GM21723 (cell line): ENCODE data around the gene DLGAP4.

Experiments
- ATAC-seq: cut with Tn5 transposase; IDR thresholded peaks from one replicate; pipeline ENCODE4 v1.9.1; 2021; ENCODE audit warnings: mild to moderate bottlenecking, moderate library complexity; ENCODE audit not compliant: unreplicated experiment

The DLGAP4 gene

DNA sequence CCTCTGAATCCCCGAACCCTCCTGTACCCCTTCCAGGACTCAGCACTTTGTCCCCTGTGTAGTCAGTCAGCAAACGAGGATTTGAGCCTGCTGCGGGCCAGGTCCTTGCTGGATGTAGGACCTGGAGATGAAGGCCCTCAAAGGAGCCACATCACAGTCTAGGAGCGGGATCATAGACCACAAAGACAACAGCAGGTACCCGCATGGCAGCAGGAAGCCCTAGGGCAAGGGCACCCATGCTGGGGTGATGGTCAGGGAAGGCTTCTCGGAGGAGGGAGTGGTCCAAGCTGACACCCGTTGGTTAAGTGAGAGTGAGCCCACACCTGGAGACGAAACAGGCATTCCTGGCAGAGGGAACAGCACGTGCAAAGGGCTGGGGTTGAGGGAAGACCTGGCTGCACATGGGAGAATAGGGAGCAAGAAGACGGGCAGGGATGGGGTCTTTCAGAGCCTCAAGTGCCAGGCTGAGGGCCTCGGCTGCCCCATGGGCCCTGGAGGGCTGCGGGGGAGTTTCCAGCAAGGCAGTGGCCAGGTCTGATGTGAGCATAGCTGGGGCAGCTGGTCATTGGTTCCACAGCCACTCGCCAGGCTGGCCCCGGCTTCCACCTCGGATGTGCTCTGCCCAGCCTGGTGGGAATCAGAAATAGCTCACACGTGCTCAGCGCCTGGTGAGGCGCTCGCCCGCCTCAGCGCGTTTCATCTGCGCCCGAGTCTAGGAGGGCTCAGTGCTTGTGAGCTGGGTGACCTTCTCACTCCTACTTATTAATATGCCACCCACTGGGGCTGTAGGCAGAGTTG is 15.0 kb downstream of the DLGAP4 start:
- no peak for ATAC-seq

DNA sequence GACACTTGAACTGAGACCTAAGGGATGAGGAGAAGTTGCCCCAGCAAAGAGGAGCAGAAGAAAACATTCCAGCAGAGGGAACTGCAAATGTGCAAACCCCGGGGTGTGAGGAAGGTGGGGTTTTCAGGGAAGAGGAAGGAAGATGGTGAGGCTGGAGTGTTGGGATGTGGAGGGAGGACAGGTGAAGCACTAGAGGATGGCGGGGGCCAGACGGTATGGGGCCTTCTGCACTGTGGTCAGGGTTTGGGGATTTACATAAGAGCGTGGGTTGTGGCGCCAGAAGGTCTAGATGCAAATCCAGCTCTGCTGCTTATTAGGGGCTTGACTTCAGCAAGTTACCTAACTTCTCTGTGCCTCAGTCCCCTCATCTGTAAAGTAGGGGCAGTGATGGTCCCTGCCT is 16.0 kb downstream of the DLGAP4 start:
- no peak for ATAC-seq

DNA sequence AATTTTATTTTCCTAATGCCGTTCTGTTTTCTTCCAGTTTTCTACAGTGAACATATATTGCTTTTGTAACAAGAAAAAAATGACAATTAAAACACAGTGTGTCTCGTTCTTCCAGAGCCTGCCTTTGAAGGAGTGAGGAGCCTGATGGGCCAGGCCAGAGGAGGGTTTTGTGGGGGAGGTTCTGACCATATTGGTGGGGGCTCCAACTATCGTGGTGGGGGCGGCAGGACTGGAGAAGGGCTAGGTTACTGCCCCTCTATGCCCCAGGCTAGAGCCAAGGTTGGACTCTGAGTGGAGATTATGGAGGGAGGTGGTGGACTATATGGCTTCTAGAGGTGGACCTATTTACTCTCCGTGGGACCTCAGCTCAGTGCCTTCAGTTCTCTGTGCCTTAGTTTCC is 24.0 kb downstream of the DLGAP4 start:
- ATAC-seq, result no peak

DNA sequence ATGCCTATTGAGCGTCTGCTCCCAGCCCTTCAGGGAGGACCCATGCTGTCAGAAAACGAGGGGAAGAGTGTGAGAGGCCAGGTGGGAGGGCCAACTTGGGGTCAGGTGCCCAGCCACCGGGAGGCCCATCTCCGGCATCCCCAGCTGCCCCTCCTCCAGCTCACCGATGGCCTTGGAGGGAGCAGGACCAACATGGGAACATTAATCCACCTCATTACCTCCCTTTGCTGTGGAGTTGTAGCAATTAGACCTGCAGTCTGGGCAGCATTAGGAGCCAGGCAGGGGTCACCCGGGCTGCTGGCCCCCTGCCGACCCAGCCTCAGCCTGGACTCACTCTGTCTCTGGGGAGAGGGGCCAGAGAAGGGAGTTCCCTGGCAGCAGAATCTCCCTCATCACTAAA is 25.1 kb downstream of the DLGAP4 start:
- no peak for ATAC-seq

DNA sequence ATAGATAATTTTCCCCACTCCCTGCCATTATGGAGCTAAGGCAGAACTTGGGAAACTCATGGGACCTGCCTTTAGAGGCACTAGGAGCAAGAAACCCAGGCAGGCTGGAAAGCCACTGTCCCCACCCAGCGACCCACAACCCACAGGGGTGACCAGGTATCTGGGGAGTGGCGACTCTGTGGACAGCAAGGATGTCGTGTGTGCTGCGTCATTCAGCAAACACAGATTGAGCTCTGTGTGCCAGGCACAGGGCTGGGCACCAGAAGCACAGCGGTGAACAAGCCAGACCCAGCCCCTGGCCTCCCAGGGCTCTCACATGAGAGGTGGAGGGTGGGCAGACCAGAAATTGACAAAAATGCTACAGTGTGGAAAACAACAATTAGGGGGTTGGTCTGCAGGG is 27.7 kb downstream of the DLGAP4 start:
- no peak for ATAC-seq

DNA sequence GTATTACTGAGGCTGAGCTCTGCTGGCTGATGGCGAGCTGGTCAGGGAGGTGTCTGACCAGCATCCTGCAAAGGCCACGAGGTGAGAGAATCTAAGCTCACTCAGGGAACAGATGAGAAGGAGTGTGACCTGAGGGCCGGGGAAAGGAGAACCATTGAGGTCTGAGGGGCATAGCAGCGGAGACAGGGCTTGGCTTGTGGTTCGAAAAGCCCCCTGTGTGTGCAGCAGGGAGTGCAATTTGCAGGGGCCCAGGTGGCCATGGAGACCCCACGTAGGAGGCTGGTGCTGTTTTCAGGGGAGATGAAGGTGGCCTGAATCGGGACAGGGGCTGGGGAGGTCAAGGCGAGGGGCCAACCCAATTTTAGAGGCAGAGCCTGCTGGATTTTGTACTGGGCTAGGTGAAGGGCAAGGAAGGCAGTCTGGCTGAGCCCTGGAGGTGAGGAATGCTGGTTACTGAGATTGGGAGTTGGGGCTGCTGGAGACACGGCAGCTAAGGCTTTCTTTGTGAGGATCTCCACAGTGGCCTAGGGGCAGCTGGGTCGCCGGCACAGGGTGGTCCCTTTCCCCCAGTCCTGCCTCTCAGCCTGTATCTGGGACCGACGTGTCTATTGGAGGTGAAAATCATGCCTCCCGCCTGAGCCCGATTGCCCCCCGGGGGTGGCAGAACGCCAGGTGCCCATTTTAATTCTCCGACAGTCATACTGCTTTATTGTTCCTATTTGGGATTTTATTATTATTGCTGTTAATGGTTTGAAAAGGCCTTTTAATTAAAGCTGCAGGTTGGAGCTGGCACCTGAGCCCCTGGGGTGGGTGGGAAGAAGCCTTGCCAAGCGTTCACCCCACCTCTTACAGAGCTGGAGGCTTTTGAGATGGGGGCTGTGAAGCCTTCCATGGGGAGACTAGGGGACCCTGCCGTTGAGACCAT is 28.4 kb downstream of the DLGAP4 start:
- ATAC-seq, result no peak

DNA sequence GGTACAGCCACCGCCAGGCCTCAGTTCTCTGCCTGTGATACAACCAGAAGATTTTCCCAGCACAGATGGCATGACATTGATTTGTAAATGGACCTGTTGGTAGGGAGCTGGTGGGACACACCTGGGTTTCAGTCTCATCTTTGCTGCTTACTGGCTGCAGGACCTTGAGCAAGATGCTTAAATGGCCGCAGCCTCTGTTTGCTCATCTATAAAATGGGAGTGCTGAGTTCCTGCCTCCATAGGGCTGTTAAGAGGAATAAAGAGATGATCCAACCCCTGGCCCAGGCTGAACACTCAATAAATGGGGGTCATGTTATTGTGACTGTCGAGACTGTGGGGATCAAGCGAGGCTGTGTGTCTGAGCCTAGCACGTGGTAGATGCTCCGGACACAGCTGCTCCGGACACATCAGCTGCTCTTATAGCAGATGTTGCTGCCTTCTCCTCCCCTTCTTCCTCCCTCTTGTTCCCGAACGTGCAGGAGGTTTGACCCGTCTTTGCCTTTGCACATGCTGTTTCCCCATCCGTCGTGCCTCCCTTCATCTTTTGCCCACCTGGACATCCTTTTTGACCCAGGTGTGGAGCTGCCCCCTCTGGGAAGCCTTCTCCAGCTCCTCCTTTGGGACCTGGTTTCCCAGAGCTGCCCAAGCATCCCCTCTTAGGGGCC is 29.2 kb downstream of the DLGAP4 start:
- ATAC-seq, result no peak

DNA sequence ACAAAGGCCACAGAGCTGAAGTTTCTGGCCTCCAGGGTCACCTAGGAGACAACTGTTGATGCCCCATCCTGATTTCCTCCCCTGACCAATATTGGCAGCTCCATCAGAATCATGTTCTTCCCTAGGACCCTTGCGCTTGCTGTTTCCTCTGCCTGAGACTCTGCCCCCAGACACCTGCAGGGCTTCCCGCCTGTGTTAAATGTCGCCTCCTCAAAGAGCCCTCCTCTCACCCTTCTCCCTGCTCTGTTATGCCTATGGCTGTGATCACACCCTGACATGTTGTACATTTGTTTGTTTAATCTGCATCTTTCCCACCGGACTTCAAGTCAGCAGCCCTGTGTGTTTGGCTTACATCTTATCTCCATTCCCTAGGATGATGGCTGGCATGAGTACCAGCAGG is 30.1 kb downstream of the DLGAP4 start:
- ATAC-seq, result no peak

DNA sequence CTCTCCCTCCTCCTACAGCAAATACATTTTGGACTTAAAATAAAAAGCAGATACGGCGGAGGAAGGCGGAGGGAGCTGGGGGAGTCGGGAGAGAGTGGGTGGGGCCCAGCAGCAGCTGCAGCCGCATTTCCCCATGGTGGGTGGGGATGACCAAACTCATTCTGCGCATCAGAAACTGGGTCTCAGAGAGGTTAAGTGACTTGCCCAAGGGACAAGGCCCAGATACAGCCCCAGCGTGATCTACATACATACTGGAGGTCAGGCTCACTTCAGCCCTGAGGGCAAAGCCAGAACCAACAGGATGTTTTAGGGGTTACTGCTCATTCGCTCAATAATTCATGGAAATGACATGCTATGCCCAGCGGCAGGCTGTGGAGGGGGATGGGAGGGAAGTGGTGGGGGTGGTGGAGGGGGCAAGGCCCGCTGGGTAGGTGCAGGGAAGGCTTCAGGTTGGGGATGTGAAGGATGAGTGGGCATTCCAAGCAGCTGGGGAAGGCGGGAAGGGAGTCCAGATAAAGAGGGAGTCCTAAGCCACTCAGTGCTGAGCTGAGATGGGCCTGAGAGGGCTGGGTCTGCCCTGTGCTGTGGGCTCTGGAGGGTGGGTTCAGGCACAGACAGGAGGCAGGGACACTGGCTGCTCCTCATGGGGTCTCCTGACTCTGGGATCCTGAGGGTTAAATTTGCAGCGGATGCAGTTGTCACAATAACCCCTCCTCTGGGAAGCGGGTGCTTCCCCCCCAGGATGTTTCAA is 31.0 kb downstream of the DLGAP4 start:
- ATAC-seq, result no peak

DNA sequence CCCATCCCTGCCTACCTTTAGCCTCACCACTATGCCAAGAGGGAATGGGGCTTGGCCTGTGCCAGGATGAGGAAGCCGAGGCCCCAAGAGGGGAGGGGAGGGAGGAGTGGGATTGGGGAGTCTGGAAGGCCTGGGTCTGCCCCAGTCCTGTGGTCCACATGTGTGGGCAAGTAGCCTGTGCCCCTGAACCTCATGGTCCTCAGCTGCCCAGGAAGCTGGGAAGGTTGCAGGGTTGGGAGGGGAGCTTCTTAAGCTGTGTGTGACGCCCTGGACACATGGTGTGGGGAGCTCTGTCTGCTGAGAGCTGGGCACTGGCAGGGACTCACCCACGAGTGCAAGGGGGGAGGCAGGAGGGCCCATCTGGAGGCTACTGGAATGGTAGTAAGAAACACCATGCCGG is 31.7 kb downstream of the DLGAP4 start:
- no peak for ATAC-seq

DNA sequence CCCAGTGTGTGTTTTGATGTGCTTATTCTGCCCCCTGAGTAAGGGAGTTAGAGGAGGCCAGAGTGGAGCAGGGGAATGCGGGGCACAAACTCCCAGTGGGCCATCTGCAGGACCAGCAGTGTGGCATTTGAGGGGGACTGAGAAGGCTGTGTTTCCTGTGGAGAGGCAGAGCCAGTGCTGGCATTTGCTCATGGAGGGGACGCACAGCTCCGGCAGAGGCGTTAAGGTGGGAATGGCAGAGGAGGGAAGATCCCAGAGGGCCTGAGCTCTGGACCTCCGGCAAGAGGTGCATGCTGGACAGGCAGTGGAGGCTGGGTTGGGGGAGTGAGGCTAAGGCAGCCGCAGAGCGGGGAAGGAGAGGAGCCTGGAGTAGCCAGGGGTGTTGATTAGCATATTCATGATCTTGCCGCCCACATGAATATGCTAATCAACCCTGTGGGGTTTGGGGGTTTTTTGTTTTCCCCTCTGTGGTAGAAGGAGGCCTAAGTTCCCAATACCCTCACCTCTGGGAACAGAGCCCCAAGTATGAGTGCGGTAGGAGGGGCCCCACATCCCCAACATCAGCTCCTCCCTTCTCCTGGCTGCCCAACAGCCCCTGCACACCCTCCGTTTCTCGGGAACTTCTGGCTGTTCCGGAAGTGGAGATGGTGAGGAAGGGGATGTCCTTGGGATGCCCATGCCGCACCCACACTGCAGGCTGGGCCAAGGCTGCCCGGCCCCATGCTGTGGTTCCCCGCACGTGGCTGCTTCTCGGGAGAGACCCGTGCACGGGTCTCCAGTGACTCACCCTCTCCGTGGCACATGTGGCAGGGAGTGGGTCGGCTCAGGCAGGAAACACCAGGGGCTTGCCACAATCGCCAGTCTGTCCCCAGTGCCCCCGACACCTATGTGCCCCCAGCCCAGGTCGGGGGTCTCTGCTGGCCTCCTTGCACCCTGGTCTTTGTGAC is 33.8 kb downstream of the DLGAP4 start:
- ATAC-seq, result no peak

DNA sequence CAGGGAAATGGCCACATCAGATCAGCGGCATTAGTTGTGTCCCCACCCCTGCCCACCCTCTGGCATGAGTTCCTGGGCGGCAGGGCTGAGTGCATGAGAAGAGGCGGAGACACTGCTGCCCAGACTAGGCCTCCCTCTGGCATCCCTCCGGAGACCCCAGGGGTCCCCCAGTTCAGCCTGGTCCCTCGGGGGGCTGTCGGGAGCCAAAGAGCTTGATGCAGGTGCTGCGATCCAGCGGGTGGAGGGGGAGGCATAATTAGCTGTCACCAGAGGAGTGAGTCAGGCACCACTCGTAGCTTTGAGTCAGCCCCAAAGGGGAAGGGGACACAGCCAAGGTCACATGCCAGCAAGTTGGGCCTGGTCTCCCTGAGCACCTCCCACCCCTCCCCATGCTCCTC is 34.5 kb downstream of the DLGAP4 start:
- ATAC-seq, result no peak

DNA sequence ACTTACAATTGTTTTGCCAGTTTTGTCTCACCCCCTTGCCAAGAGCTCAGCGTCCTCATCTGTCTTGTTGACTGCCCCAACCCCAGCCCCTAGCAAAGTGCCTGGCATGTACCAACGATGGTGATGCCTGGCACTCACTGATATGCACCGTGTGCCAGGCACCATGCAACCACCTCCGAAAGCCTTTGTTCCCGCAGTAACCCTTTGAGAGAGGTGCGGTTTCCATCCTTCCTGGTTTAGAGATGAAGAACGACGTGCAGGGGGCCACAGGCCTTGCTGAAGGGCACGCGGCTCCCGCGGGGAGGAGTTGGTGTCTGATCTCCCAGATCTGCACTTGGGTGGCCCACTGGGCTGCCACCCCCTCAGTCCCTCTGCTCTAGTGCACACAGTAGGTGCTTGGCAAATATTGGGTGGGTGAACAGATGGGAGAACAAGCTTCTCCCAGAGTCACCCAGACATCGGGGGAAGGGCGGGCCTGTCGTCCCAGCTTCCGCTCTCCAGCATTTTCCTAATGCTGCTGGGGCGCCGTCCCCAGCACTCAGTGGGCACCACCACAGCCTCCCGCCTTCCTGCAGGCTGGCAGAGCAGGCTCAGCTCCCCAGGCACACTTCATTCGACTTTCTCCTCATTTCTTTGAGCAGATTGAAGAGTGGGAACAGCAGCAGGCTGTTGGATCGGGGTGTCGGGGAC is 35.3 kb downstream of the DLGAP4 start:
- ATAC-seq, result no peak

DNA sequence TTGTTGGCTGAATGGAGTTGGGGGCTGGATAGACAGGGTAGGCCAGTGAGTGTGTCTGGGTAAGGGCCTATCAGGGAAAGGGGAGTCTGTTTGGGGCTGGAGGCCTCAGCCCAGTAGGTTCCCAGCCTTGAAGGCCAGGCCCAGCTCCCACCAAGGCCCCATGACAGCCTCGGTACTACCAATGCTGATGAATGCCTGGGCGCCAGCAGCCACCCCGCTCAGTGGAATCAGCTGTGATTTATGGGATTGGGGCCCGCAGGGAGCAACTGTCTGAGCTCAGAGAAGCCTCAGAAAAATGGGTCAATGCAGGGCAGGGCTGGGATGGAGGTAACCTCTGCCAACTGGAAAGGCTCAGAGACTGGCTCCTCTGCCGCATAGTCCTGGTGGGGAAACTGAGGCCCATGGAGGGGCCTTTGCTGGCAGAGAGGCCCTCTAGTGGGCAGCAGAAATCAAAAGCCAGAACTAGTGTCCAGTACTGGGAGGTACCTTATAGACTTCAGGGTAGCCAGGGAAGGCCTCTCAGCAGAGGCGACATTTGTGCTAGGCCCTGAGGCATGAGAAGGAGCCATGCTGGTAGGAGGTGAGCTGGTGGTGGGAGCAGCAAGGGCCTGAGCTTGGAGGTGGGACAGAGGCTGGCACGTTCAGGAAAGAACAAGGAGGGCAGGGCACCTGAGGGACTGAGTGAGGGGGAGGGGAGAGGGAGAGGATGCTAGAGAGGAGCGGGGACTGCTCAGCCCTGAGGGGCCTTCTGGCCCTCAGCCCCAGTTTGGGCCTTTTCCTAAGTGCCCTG is 36.4 kb downstream of the DLGAP4 start:
- no peak for ATAC-seq

DNA sequence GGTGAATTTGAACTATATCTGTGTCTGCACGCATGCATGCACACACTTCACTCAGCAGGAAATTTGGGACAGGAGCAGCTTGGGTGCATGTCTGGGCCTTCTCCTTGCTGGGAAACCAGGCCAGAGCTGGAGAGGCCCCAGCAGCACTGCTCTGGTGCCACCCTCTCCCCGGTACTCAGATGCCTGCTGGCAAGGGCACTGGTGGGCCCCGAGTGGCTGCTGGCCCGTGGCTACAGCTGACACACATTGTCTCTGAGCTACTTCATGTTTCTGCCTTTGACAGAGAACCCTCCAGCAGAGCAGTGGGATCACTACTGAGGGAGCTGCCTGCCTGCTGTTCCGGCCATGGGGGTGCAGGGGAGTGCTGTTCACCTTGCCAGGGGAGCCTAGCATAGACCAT is 37.5 kb downstream of the DLGAP4 start:
- ATAC-seq, result no peak

DNA sequence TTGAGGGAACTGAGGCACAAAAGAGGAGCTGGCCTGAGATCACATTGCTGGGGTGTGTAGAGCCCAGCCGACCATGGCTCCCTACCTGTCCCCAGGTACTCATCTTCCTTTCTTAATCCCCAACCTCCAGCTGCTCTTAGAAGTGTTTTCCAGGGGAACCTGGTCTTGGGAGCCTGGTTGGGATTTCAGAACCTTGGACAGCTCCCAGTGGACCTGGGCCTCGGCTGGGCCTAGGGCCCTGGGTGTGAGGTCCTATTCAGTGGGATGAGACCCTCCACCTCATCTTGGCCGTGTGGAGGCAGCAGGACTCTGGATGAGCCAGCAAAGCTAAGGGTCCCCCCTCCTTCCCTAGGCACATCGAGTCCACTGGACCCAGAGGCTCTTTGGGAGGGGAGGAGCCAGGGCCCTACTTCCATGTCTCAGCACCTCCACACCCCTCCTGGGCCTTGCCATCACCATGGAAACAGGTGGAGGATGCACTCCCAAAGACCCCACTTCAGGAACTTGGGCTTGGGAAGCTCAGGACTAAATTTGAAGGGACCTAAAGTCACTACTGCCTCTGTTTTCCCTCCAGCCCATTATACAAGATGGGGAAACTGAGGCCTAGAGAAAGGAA is 38.5 kb downstream of the DLGAP4 start:
- ATAC-seq, result no peak

DNA sequence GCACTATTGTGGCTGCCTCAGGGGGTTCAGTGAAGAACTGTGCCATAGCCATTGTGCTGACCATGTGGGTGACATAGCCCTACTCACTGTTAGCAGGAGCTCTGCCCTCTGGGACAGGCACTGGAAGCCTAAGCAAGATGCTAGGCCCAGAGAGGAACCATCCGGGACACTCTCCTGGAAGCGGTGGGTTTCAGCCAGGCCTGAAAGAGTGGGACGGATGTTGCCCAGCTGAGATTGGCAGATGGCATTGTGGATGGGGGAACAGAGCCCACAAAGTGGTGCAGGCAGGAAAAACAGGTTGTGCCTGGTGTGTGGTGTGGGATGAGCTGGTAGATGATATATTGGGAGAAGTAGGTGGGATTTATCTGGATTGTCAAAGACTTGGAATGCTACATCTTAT is 40.1 kb downstream of the DLGAP4 start:
- ATAC-seq, result no peak
